OCI-LY1 (cell line): Measurements from ENCODE around the gene NDUFV1.

ENCODE experiments used
- CTCF ChIP-seq: fragments of 200-600 bp; sonication (generic), shearing (Covaris generic); IDR thresholded peaks from 2 replicates; pipeline ENCODE4 v1.5.1; 2017; ENCODE audit warnings: mild to moderate bottlenecking, antibody characterized with exemption, low read length, moderate library complexity, mixed read lengths
- EZH2 ChIP-seq: fragments of 200-600 bp; sonication (generic), shearing (Covaris generic); IDR thresholded peaks from 2 replicates; pipeline ENCODE4 v1.8.0; 2017; ENCODE audit warnings: borderline replicate concordance, mixed run types, mild to moderate bottlenecking, antibody characterized with exemption, low read length, moderate library complexity, mixed read lengths

- TF ChIP-seq CTCF (peak; percentile 43; the same call in 1 of the 2 replicates), EZH2 (no peak)
These were observed 7.4 kb downstream of the NDUFV1 start for GRCh38 chr11:67613960-67614715.
